Measurements from ENCODE around the gene FCHO2.

GRCh38 chr5:73096239-73096575 is 140.4 kb downstream of the FCHO2 start:
- TF ChIP-seq CTCF (IDR thresholded peaks at IDR 0.05; ENCODE audit: low read depth, low read length) (no peak), POLR2A (IDR thresholded peaks at IDR 0.05; ENCODE audit: extremely low read depth, insufficient read length) (no peak)
